ENCODE results near the gene SPTSSA.

DNA sequence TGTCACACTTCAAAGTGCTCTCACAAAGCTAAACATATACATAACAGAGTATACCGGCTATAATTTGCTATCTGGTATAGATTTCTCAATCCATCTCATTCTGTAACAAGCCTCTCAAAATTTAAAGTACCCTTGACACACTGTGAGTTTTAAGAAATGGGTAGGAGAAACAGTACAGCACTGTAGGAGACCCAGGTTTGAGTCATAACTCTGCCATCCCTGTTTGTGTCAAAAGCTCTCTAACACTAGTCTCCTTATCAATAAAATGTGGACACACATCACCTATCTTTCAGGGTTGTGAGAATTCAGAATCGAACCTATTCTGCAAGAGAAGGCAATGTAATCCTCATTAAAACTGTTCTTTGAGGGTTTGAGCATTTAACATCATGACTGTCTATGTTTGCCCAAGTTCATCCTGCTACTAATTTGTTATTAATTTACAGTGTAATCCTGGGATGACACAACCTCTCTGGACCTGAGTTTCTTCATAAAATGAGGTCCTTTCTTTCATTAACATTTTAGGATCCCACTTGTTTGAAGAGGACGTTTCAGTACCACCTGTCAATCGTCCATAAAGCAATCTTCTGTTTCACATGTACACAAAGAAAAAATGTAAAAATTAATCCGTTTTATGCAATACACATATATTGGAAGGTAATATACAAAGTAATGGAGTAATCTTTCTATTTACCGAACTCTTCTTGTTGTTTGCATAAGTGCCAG lies 12.1 kb downstream of the SPTSSA start:
- TF ChIP-seq, protein P1, sequence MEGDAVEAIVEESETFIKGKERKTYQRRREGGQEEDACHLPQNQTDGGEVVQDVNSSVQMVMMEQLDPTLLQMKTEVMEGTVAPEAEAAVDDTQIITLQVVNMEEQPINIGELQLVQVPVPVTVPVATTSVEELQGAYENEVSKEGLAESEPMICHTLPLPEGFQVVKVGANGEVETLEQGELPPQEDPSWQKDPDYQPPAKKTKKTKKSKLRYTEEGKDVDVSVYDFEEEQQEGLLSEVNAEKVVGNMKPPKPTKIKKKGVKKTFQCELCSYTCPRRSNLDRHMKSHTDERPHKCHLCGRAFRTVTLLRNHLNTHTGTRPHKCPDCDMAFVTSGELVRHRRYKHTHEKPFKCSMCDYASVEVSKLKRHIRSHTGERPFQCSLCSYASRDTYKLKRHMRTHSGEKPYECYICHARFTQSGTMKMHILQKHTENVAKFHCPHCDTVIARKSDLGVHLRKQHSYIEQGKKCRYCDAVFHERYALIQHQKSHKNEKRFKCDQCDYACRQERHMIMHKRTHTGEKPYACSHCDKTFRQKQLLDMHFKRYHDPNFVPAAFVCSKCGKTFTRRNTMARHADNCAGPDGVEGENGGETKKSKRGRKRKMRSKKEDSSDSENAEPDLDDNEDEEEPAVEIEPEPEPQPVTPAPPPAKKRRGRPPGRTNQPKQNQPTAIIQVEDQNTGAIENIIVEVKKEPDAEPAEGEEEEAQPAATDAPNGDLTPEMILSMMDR (IDR thresholded peaks at IDR 0.05): no peak
- TF ChIP-seq TAF1 (IDR thresholded peaks at IDR 0.05; ENCODE audit: borderline replicate concordance, low read depth, low read length): no peak
- TF ChIP-seq, protein P2, sequence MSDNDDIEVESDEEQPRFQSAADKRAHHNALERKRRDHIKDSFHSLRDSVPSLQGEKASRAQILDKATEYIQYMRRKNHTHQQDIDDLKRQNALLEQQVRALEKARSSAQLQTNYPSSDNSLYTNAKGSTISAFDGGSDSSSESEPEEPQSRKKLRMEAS (IDR thresholded peaks at IDR 0.05; ENCODE audit: low read depth): no peak
- TF ChIP-seq POLR2AphosphoS5 (IDR thresholded peaks at IDR 0.05; ENCODE audit: low read depth, low read length): no peak

Measured in SK-N-SH (cell line).